K562 (cell line): Measurements from ENCODE around the gene CCNT2. TPM values are rescaled to one million over a fixed set of nuclear protein-coding genes. Genes with fewer than 3 reads are reported as not detected.
A peak's percentile ranks its signal among the peaks of the same experiment; 100 is the strongest.

ENCODE experiments used
- BDP1 ChIP-seq: IDR thresholded peaks from 3 replicates; pipeline ENCODE4 v1.6.1; 2011; ENCODE audit not compliant: insufficient read length, insufficient read depth
- BRD9 ChIP-seq: fragments of 450-650 bp; IDR thresholded peaks from 2 replicates; pipeline ENCODE4 v1.6.1; 2018; ENCODE audit warnings: low read depth; ENCODE audit not compliant: partially characterized antibody
- CBX8 ChIP-seq: fragments of 200-600 bp; sonication (generic); IDR thresholded peaks from 2 replicates; pipeline ENCODE4 v1.6.1; 2012; ENCODE audit warnings: borderline replicate concordance, mixed run types, low read depth, mild to moderate bottlenecking, moderate library complexity, mixed read lengths, low read length, control low read depth, inconsistent platforms; ENCODE audit not compliant: poor library complexity, severe bottlenecking; ENCODE audit errors: extremely low read depth
- ETV1 ChIP-seq: fragments of 450-650 bp; conservative IDR thresholded peaks from 2 replicates; pipeline ENCODE4 v1.6.1; 2016; ENCODE audit warnings: missing genetic modification characterization, control low read depth, low read depth, missing compliant biosample characterization
- FOXA1 ChIP-seq: fragments of 450-650 bp; IDR thresholded peaks from 2 replicates; pipeline ENCODE4 v1.6.1; 2016; ENCODE audit warnings: mild to moderate bottlenecking, borderline replicate concordance
- GABPB1 ChIP-seq: sonication (generic); formaldehyde crosslinking; IDR thresholded peaks from 2 replicates; pipeline ENCODE4 v1.8.0; 2022; ENCODE audit warnings: mild to moderate bottlenecking, missing genetic modification reagents
- GTF2E2 ChIP-seq: fragments of 200-800 bp; sonication (Bioruptor generic); IDR thresholded peaks from 2 replicates; pipeline ENCODE4 v1.6.1; 2016; ENCODE audit warnings: missing genetic modification characterization, missing compliant biosample characterization
- MBD1 ChIP-seq: fragments of 250-450 bp; sonication (Bioruptor Pico); IDR thresholded peaks from 2 replicates; pipeline ENCODE4 v1.8.0; 2022; ENCODE audit warnings: inconsistent platforms
- MEF2A ChIP-seq: IDR thresholded peaks from 2 replicates; pipeline ENCODE4 v1.6.1; 2011; ENCODE audit warnings: low read depth, mild to moderate bottlenecking, low read length, moderate library complexity; ENCODE audit not compliant: control insufficient read depth
- NR2C2 ChIP-seq, 2 experiments: fragments of 200-800 bp in 1 of 2; sonication (Bioruptor generic) in 1 of 2; sonication (generic) in 1 of 2; formaldehyde crosslinking in 1 of 2; IDR thresholded peaks; 2 replicates each; pipeline versions ENCODE4 v1.6.1 to v1.8.0; 2016 to 2022; ENCODE audit warnings: mild to moderate bottlenecking in 1 of 2, missing compliant biosample characterization in 1 of 2, missing genetic modification characterization in 1 of 2, missing genetic modification reagents in 1 of 2
- RB1 ChIP-seq: fragments of 450-650 bp; IDR thresholded peaks from 2 replicates; pipeline ENCODE4 v1.6.1; 2017; ENCODE audit warnings: low read depth, mild to moderate bottlenecking
- SAFB2 ChIP-seq: fragments of 200-400 bp; formaldehyde crosslinking; IDR thresholded peaks from 2 replicates; pipeline ENCODE4 v1.6.1; 2018; ENCODE audit warnings: borderline replicate concordance, low read length, low read depth, moderate library complexity; ENCODE audit not compliant: severe bottlenecking
- SNRNP70 ChIP-seq: fragments of 200-400 bp; formaldehyde crosslinking; optimal IDR thresholded peaks from 2 replicates; pipeline ENCODE3; 2017; ENCODE audit warnings: low read depth, low read length
- SREBF1 ChIP-seq: fragments of 150-350 bp; IDR thresholded peaks from 2 replicates; pipeline ENCODE4 v1.6.1; 2014; ENCODE audit warnings: antibody characterized with exemption, low read depth, low read length, borderline replicate concordance
- ZBTB26 ChIP-seq: fragments of 450-650 bp; formaldehyde crosslinking; IDR thresholded peaks from 2 replicates; pipeline ENCODE4 v1.4.0; 2022; ENCODE audit warnings: missing genetic modification characterization
- ZFP1 ChIP-seq: fragments of 450-650 bp; formaldehyde crosslinking; IDR thresholded peaks from 2 replicates; pipeline ENCODE4 v1.4.0; 2020; ENCODE audit warnings: mild to moderate bottlenecking, mixed read lengths
- ZKSCAN3 ChIP-seq: fragments of 250-450 bp; sonication (Bioruptor Pico); IDR thresholded peaks from 2 replicates; pipeline ENCODE4 v1.4.0; 2020
- polyA plus RNA-seq, 8 experiments: library from polyadenylated mRNA; depleted of rRNA in 4 of 8; stranded (reverse) in 5 of 8; unstranded in 3 of 8; fragments of >200 nt; fragmentation: Nextera tagmentation in 2 of 8; fragmentation: Illumina TruSeq in 1 of 8; extraction: Ambion mirVana in 2 of 8; extraction: Trizol in 1 of 8; gene quantifications; 2 replicates each; pipeline versions ENCODE4 v1.2.1 to v1.2.3, GENCODE V29; 2011 to 2014; ENCODE audit warnings: inconsistent platforms in 1 of 8, missing spikeins in 1 of 8
- total RNA-seq, 7 experiments: library from RNA; depleted of rRNA in 6 of 7; stranded (reverse); fragments of >200 nt in 6 of 7; fragmentation: Illumina TruSeq in 2 of 7; extraction: Trizol in 2 of 7; gene quantifications; 2 replicates each; pipeline versions ENCODE4 v1.2.1 to v1.2.3, GENCODE V29; 2011 to 2021; ENCODE audit warnings: low replicate concordance in 1 of 7
- TF ChIP-seq, protein P1 (sequence below), 2 experiments: fragments of 200-800 bp in 1 of 2; sonication (Bioruptor generic) in 1 of 2; sonication (generic) in 1 of 2; formaldehyde crosslinking in 1 of 2; IDR thresholded peaks in 1 of 2; conservative IDR thresholded peaks in 1 of 2; 2 replicates each; pipeline versions ENCODE4 v1.5.0 to v1.6.1; 2016 to 2020; ENCODE audit warnings: missing compliant biosample characterization in 1 of 2, missing genetic modification characterization in 1 of 2, missing genetic modification reagents in 1 of 2
- TF ChIP-seq, protein P2 (sequence below): fragments of 250-450 bp; sonication (Bioruptor Pico); IDR thresholded peaks from 2 replicates; pipeline ENCODE4 v1.8.0; 2021; ENCODE audit warnings: mild to moderate bottlenecking, moderate library complexity

The CCNT2 gene
- total and polyA plus RNA-seq, 9 of the 15 experiments (the other 6 are each of a cell fraction or from before 2014, with no cell fraction given) = 12.6 to 30.0 (median 22.7) TPM

DNA sequence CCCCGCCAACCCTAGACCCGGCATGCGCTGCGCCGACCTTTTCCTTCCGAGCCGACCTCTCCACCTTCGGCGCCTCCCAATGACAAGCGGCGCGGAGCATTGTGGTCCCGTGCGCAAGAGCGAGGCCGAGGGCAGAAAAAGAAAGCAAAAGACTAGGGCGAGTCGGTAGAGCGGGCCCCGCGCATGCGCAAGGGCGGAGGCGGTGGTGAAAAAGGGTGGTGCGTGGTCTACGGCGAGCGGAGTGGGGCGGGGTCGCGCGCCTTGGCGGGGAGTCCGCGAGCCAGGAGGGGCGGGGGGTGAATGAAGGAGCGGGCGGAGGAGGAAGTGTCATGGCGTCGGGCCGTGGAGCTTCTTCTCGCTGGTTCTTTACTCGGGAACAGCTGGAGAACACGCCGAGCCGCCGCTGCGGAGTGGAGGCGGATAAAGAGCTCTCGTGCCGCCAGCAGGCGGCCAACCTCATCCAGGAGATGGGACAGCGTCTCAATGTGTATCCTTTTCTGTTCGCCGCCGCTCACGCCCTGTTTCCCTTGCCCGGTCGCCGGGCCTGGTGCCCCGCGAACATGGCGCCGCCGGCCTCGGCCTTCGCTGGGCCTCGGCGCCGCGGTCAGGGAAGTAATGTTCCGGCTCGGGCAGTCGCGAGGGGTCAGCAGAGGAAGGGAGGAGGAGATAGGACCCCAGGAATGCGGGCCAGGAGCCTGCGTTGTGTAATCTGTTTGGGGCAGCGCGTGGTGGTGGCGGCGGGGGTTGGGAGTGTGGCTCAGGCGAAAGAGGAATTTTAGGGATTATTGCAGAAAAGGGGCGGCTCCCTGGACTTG, at the start of gene CCNT2 (continued):
- TF ChIP-seq, protein P1, sequence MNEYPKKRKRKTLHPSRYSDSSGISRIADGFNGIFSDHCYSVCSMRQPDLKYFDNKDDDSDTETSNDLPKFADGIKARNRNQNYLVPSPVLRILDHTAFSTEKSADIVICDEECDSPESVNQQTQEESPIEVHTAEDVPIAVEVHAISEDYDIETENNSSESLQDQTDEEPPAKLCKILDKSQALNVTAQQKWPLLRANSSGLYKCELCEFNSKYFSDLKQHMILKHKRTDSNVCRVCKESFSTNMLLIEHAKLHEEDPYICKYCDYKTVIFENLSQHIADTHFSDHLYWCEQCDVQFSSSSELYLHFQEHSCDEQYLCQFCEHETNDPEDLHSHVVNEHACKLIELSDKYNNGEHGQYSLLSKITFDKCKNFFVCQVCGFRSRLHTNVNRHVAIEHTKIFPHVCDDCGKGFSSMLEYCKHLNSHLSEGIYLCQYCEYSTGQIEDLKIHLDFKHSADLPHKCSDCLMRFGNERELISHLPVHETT (CRISPR knock-in tag; conservative IDR thresholded peaks at IDR 0.05 in 1 of 2, IDR thresholded peaks at IDR 0.05 in 1 of 2) = peak in 1 of 2 experiments; percentile 99; a peak in 2 of 4 replicates
- TF ChIP-seq ZKSCAN3 (CRISPR knock-in tag) (no peak), GTF2E2 (tag) (peak; percentile 65; the same call in 1 of the 2 replicates), BDP1 (no peak), FOXA1 (no peak), RB1 (peak; percentile 73), NR2C2 (CRISPR knock-in tag; IDR thresholded peaks at IDR 0.05) (peak; percentile 94), NR2C2 (tag; IDR thresholded peaks at IDR 0.05) (peak; percentile 99), SNRNP70 (no peak), GABPB1 (CRISPR knock-in tag) (peak; percentile 54), BRD9 (no peak), CBX8 (no peak), ZBTB26 (CRISPR knock-in tag) (no peak), ZFP1 (CRISPR knock-in tag) (no peak), SAFB2 (no peak), MBD1 (no peak), ETV1 (tag) (no peak), MEF2A (no peak), SREBF1 (no peak)
- TF ChIP-seq, protein P2, sequence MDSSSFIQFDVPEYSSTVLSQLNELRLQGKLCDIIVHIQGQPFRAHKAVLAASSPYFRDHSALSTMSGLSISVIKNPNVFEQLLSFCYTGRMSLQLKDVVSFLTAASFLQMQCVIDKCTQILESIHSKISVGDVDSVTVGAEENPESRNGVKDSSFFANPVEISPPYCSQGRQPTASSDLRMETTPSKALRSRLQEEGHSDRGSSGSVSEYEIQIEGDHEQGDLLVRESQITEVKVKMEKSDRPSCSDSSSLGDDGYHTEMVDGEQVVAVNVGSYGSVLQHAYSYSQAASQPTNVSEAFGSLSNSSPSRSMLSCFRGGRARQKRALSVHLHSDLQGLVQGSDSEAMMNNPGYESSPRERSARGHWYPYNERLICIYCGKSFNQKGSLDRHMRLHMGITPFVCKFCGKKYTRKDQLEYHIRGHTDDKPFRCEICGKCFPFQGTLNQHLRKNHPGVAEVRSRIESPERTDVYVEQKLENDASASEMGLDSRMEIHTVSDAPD = no peak
